Pancreas (tissue), 10 donors: ENCODE results near the gene F3. TPM values are rescaled to one million over a fixed set of nuclear protein-coding genes. Genes with fewer than 3 reads are reported as not detected.

Experiments used
- ATAC-seq, 4 donors: fragments of 200-7000 bp; cut with Tn5 transposase; one replicate each; pipeline versions ENCODE4 v1.8.0 to v1.9.1; 2020; ENCODE audit warnings: mild to moderate bottlenecking in 4 of 4, moderate library complexity in 4 of 4
- DNase-seq, 6 donors: peaks; one replicate each; pipeline ENCODE4 v3.0.0-alpha.2; 2020
- FAIRE-seq: peaks from 2 replicates; lab custom pipeline; 2012; peaks lifted over from hg19 to GRCh38; lab: Jason Lieb, UNC
- H3K27ac ChIP-seq, 4 donors: fragments of 200-600 bp; sonication (generic); 1 replicate in 3 of 4; 2 replicates in 1 of 4; pipeline versions ENCODE4 v1.5.0 to v1.8.0; 2020
- H3K27me3 ChIP-seq, 4 donors: fragments of 200-600 bp; one replicate each; pipeline ENCODE4 v1.8.0; 2021
- H3K36me3 ChIP-seq, 3 donors: fragments of 200-600 bp; sonication (generic) in 1 of 3; one replicate each; pipeline versions ENCODE4 v1.5.0 to v1.8.0; 2020 to 2021
- H3K4me1 ChIP-seq, 3 donors: fragments of 200-600 bp; one replicate each; pipeline ENCODE4 v1.8.0; 2021
- H3K4me3 ChIP-seq, 4 donors: fragments of 200-600 bp; sonication (generic) in 2 of 4; one replicate each; pipeline versions ENCODE4 v1.5.0 to v1.8.0; 2020 to 2021
- H3K9me3 ChIP-seq, 4 donors: fragments of 200-600 bp; one replicate each; pipeline ENCODE4 v1.8.0; 2021
- WGBS, 2 donors: extraction: QIAGEN DNeasy Blood & Tissue Kit; methylation state at CpG; one replicate each; pipeline ENCODE4 v1.1.7; 2013; 5-methylcytosine and 5-hydroxymethylcytosine counted together
- intact Hi-C, 3 donors: fragments of 100-400 bp; cut with DNase I; formaldehyde crosslinking; loops; one replicate each; pipeline versions ENCODE4 v1.11.1 to v1.14.2; 2022
- polyA plus RNA-seq, 2 donors: library from polyadenylated mRNA; stranded (reverse); fragments of 200-250 nt; gene quantifications; one replicate each; pipeline ENCODE4 v1.2.3, GENCODE V29; 2013
- total RNA-seq, 6 donors: library from RNA; stranded (reverse); fragmentation: NEBNext Ultra II Directional in 4 of 6; extraction: Animal tissue kit (Norgen Biotek cat#: 25700) in 4 of 6; gene quantifications; one replicate each; pipeline versions ENCODE4 v1.2.1 to v1.2.4, GENCODE V29; 2021 to 2023
- TF ChIP-seq, protein P1 (sequence below), 4 donors: fragments of 200-600 bp; sonication (generic) in 3 of 4; IDR thresholded peaks; one replicate each; pipeline versions ENCODE4 v1.5.0 to v1.8.0; 2021; ENCODE audit warnings: antibody characterized with exemption in 4 of 4
- donor health status: healthy with polysubstance abuse.
- donor health status: DM: no; HTN: no; CAD: no; lungs with moderate emphysema.
- donor health status: DM: no; HTN: no; CAD: no.
- donor health status: control.
- donor health status: control.
- donor health status: Bipolar disorder and iron deficiency.
- donor health status: DM: yes; HTN: yes; CAD: no.
- donor health status: DM: no; HTN: no; CAD: no.
- donor health status: DM: no; HTN: no; CAD: no.
- donor health status: DM: yes; HTN: yes; CAD: no.

The F3 gene
- total and polyA plus RNA-seq, 8 donors = 14.8 to 117 (median 51.0) TPM

DNA sequence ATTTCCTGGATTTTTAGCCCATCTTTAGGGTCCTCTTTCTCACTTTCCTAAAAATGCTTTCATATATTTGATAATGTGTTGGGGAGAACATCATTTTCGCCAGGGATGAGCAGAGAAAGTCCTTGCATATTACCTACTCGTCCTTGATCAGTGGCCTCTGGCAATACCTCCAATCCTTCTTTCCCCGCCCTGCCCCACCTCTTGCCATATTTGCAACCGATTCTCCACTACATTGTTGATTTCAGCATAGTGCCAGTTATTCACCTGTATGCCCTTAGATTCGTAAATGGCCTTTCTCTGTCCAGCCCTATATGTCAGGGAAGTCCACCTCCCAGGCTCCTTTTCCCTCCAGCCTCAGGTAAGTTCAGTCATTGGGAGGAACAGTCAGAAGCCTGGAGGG lies 13.5 kb upstream of the F3 start:
- Histone ChIP-seq H3K9me3 (no peaks in the 10 kb centered on the region), H3K4me1 (peaks cover 0 to 34% (median 27%) of the 10 kb centered on the region in 3 donors), H3K36me3 (no peaks in the 10 kb centered on the region), H3K4me3 (no peak overlapping the region), H3K27ac (no peak overlapping the region), H3K27me3 (no peaks in the 10 kb centered on the region)
- 92 to 96% methylated on average over 5 of the region's 5 CpGs for WGBS, 2 donors
- intact Hi-C loops = no loop called here
- no peak for FAIRE-seq
- DNase-seq = no peak
- ATAC-seq = no peak
- TF ChIP-seq, protein P1, sequence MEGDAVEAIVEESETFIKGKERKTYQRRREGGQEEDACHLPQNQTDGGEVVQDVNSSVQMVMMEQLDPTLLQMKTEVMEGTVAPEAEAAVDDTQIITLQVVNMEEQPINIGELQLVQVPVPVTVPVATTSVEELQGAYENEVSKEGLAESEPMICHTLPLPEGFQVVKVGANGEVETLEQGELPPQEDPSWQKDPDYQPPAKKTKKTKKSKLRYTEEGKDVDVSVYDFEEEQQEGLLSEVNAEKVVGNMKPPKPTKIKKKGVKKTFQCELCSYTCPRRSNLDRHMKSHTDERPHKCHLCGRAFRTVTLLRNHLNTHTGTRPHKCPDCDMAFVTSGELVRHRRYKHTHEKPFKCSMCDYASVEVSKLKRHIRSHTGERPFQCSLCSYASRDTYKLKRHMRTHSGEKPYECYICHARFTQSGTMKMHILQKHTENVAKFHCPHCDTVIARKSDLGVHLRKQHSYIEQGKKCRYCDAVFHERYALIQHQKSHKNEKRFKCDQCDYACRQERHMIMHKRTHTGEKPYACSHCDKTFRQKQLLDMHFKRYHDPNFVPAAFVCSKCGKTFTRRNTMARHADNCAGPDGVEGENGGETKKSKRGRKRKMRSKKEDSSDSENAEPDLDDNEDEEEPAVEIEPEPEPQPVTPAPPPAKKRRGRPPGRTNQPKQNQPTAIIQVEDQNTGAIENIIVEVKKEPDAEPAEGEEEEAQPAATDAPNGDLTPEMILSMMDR (IDR thresholded peaks at IDR 0.05) = no peak

- intact Hi-C loops = no loop called here
- Histone ChIP-seq H3K27me3 (no peaks in the 10 kb centered on the region), H3K4me3 (no peak overlapping the region), H3K36me3 (no peaks in the 10 kb centered on the region), H3K27ac (no peak overlapping the region), H3K4me1 (peaks cover 0 to 34% (median 26%) of the 10 kb centered on the region in 3 donors), H3K9me3 (no peaks in the 10 kb centered on the region)
- TF ChIP-seq, protein P1 (IDR thresholded peaks at IDR 0.05) = no peak
- ATAC-seq (no peak), FAIRE-seq (no peak), DNase-seq (no peak)
- WGBS, 2 donors = 97 to 99% methylated on average over 5 of the region's 5 CpGs
Measured at GRCh38 chr1:94554580-94554979, 13.0 kb upstream of the F3 start.

- WGBS, 2 donors = 94% methylated on average over 4 of the region's 4 CpGs
- FAIRE-seq = no peak
Measured at GRCh38 chr1:94553931-94554330, 12.4 kb upstream of the F3 start.

GRCh38 chr1:94553323-94553730 lies 11.8 kb upstream of the F3 start:
- FAIRE-seq (no peak), DNase-seq (no peak), ATAC-seq (peak in 2 of 4 donors; percentile 15 to 27)
- no peaks in the 10 kb centered on the region for H3K27me3 ChIP-seq
- WGBS, 2 donors = 45 to 57% methylated on average over 5 of the region's 5 CpGs
- peaks cover 0 to 34% (median 26%) of the 10 kb centered on the region in 3 donors for H3K4me1 ChIP-seq
- intact Hi-C loops = no loop called here
- H3K9me3 ChIP-seq = no peaks in the 10 kb centered on the region
- TF ChIP-seq, protein P1 (IDR thresholded peaks at IDR 0.05) = no peak
- no peaks in the 10 kb centered on the region for H3K36me3 ChIP-seq
- H3K27ac ChIP-seq = no peak overlapping the region
- no peak overlapping the region for H3K4me3 ChIP-seq

More at GRCh38 chr1:94553931-94554330, 12.4 kb upstream of the F3 start:
- Histone ChIP-seq H3K4me1 (peaks cover 0 to 34% (median 26%) of the 10 kb centered on the region in 3 donors), H3K27ac (no peak overlapping the region), H3K36me3 (no peaks in the 10 kb centered on the region), H3K9me3 (no peaks in the 10 kb centered on the region), H3K4me3 (no peak overlapping the region), H3K27me3 (no peaks in the 10 kb centered on the region)
- TF ChIP-seq, protein P1 (IDR thresholded peaks at IDR 0.05) = no peak
- intact Hi-C loops = no loop called here
- DNase-seq (no peak), ATAC-seq (no peak)

DNA sequence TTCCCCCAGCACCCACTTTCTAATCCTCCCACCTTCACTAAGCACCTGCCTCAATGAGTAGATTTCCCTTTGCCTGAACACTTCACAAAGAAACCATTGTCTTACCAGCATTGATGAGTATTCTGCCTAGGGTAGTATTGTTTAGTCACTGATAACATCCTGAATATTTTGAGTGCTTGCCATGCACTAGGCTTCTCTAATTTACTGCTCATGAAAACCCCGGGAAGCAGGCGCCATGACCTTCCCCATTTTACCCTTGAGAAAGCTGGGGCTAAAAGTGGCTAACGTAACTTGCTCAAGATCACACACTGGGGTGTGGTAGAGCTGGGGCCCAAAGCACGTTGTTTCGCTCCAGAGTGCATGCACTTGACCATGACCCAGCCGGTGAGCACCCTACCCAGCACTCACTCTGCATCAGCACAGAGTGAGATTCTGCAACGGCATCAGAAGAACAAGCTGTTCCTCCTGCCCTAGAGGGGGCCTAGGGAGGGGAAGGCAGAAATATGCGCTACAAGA lies 10.6 kb upstream of the F3 start:
- Histone ChIP-seq H3K36me3 (no peaks in the 10 kb centered on the region), H3K27ac (peak overlapping the region in 2 of 4 donors; percentile 28 to 76), H3K4me3 (no peak overlapping the region), H3K4me1 (peaks cover 0 to 34% (median 26%) of the 10 kb centered on the region in 3 donors), H3K9me3 (no peaks in the 10 kb centered on the region), H3K27me3 (no peaks in the 10 kb centered on the region)
- no peak for FAIRE-seq
- TF ChIP-seq, protein P1 (IDR thresholded peaks at IDR 0.05) = no peak
- DNase-seq = no peak
- WGBS, 2 donors = 80 to 81% methylated on average over 8 of the region's 8 CpGs
- intact Hi-C loops = no loop called here
- peak in 3 of 4 donors; percentile 5 to 23 (median 11) for ATAC-seq
